Smooth muscle cell (in vitro differentiated cells): ENCODE data around the gene RAD51B. TPM values are rescaled to one million over a fixed set of nuclear protein-coding genes. Genes with fewer than 3 reads are reported as not detected.

Source experiments
- DNase-seq: peaks from one replicate; lab custom pipeline; 2025; ENCODE audit not compliant: unreplicated experiment; lab: John Stamatoyannopoulos, UW
- H2AFZ ChIP-seq: fragments of 200-600 bp; sonication (generic); 2 replicates; pipeline ENCODE4 v1.6.0; 2016; ENCODE audit warnings: antibody characterized with exemption, low read depth, mild to moderate bottlenecking
- H3F3A ChIP-seq: fragments of 200-600 bp; sonication (generic); 2 replicates; pipeline ENCODE4 v1.6.0; 2017; ENCODE audit warnings: antibody characterized with exemption, low read depth
- H3K27ac ChIP-seq: fragments of 200-600 bp; sonication (generic); 2 replicates; pipeline ENCODE4 v1.5.1; 2016; ENCODE audit warnings: low read depth, mild to moderate bottlenecking
- H3K27me3 ChIP-seq: fragments of 200-600 bp; sonication (generic); 2 replicates; pipeline ENCODE4 v1.6.1; 2016; ENCODE audit warnings: low read depth, mild to moderate bottlenecking
- H3K36me3 ChIP-seq: fragments of 200-600 bp; sonication (generic); 2 replicates; pipeline ENCODE4 v1.5.1; 2016; ENCODE audit warnings: low read depth
- H3K4me1 ChIP-seq: fragments of 200-600 bp; sonication (generic); 2 replicates; pipeline ENCODE4 v1.5.1; 2016; ENCODE audit warnings: low read depth
- H3K4me2 ChIP-seq: fragments of 200-600 bp; sonication (generic); 2 replicates; pipeline ENCODE4 v1.6.0; 2016; ENCODE audit warnings: mild to moderate bottlenecking
- H3K4me3 ChIP-seq: fragments of 200-600 bp; sonication (generic); 2 replicates; pipeline ENCODE4 v1.5.1; 2016; ENCODE audit warnings: mild to moderate bottlenecking
- H3K79me2 ChIP-seq: fragments of 200-600 bp; sonication (generic); 2 replicates; pipeline ENCODE4 v1.6.0; 2016; ENCODE audit warnings: low read depth, mild to moderate bottlenecking
- H3K9ac ChIP-seq: fragments of 200-600 bp; sonication (generic); 2 replicates; pipeline ENCODE4 v1.6.0; 2016; ENCODE audit warnings: low read depth
- H3K9me3 ChIP-seq: fragments of 200-600 bp; sonication (generic); replicated peaks from 2 replicates; pipeline ENCODE4 v1.5.1; 2016; ENCODE audit warnings: low read depth
- H4K20me1 ChIP-seq: fragments of 200-600 bp; sonication (generic); 2 replicates; pipeline ENCODE4 v1.6.0; 2016; ENCODE audit warnings: low read depth
- WGBS: methylation state at CpG from one replicate; pipeline ENCODE4 v1.1.7; 2016; ENCODE audit warnings: low lambda C conversion rate; 5-methylcytosine and 5-hydroxymethylcytosine counted together
- polyA plus RNA-seq: library from polyadenylated mRNA; unstranded; fragments of >200 nt; fragmentation: Nextera tagmentation; extraction: Ambion mirVana; gene quantifications from 2 replicates; pipeline ENCODE4 v1.2.1, GENCODE V29; 2016
- total RNA-seq: library from RNA; depleted of rRNA; stranded (reverse); fragments of >200 nt; gene quantifications from 2 replicates; pipeline ENCODE4 v1.2.3, GENCODE V29; 2014
- TF ChIP-seq, protein P1 (sequence below): fragments of 200-600 bp; sonication (generic); IDR thresholded peaks from 2 replicates; pipeline ENCODE4 v1.5.1; 2017; ENCODE audit warnings: borderline replicate concordance, mild to moderate bottlenecking, antibody characterized with exemption; ENCODE audit not compliant: insufficient read depth, poor library complexity, severe bottlenecking

RAD51B gene
- total and polyA plus RNA-seq, 2 experiments from 2014 or later: 4.6 to 5.3 TPM

DNA sequence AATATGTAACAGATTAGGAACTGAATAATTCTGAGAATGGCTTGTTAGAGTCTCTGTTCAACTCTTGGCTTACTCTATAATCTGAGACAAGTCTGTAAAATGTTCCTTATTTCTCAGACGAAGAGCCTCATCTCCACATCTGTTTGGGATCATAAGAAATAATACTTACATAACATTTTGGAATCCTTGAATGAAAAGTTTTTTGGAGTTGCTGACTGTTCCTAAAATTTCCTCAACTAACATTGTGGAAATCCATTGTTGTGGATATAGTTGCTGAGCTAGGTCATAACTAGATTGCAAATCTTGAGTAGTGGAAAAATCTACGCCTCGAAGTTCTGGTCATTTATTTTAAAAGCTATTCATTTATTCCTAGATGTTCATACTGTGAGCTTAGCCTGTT, 570.4 kb downstream of the RAD51B start:
- Histone ChIP-seq H3K9ac (no peak overlapping the region), H3F3A (peaks cover 8% of the 10 kb centered on the region), H3K36me3 (no peaks in the 10 kb centered on the region), H3K27me3 (no peaks in the 10 kb centered on the region), H3K4me2 (no peak overlapping the region), H4K20me1 (no peaks in the 10 kb centered on the region), H3K9me3 (no peaks in the 10 kb centered on the region), H3K79me2 (no peaks in the 10 kb centered on the region), H3K4me1 (peaks cover 42% of the 10 kb centered on the region), H3K4me3 (no peak overlapping the region), H3K27ac (no peak overlapping the region), H2AFZ (no peak overlapping the region)
- 89% methylated on average over 3 of the region's 3 CpGs for WGBS
- no peak for DNase-seq
- TF ChIP-seq, protein P1, sequence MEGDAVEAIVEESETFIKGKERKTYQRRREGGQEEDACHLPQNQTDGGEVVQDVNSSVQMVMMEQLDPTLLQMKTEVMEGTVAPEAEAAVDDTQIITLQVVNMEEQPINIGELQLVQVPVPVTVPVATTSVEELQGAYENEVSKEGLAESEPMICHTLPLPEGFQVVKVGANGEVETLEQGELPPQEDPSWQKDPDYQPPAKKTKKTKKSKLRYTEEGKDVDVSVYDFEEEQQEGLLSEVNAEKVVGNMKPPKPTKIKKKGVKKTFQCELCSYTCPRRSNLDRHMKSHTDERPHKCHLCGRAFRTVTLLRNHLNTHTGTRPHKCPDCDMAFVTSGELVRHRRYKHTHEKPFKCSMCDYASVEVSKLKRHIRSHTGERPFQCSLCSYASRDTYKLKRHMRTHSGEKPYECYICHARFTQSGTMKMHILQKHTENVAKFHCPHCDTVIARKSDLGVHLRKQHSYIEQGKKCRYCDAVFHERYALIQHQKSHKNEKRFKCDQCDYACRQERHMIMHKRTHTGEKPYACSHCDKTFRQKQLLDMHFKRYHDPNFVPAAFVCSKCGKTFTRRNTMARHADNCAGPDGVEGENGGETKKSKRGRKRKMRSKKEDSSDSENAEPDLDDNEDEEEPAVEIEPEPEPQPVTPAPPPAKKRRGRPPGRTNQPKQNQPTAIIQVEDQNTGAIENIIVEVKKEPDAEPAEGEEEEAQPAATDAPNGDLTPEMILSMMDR: no peak

GRCh38 chr14:68390741-68391140, 571.2 kb downstream of the RAD51B start:
- no peak overlapping the region for H3K4me3 ChIP-seq
- 94% methylated on average over 2 of the region's 2 CpGs for WGBS
- H3F3A ChIP-seq: peaks cover 8% of the 10 kb centered on the region
- H3K27me3 ChIP-seq: no peaks in the 10 kb centered on the region
- H3K36me3 ChIP-seq: no peaks in the 10 kb centered on the region
- TF ChIP-seq, protein P1: no peak
- no peaks in the 10 kb centered on the region for H3K9me3 ChIP-seq
- no peak overlapping the region for H3K4me2 ChIP-seq
- H3K27ac ChIP-seq: no peak overlapping the region
- no peaks in the 10 kb centered on the region for H4K20me1 ChIP-seq
- H3K9ac ChIP-seq: no peak overlapping the region
- no peak overlapping the region for H2AFZ ChIP-seq
- H3K79me2 ChIP-seq: no peaks in the 10 kb centered on the region
- DNase-seq: no peak
- H3K4me1 ChIP-seq: peaks cover 49% of the 10 kb centered on the region

DNA sequence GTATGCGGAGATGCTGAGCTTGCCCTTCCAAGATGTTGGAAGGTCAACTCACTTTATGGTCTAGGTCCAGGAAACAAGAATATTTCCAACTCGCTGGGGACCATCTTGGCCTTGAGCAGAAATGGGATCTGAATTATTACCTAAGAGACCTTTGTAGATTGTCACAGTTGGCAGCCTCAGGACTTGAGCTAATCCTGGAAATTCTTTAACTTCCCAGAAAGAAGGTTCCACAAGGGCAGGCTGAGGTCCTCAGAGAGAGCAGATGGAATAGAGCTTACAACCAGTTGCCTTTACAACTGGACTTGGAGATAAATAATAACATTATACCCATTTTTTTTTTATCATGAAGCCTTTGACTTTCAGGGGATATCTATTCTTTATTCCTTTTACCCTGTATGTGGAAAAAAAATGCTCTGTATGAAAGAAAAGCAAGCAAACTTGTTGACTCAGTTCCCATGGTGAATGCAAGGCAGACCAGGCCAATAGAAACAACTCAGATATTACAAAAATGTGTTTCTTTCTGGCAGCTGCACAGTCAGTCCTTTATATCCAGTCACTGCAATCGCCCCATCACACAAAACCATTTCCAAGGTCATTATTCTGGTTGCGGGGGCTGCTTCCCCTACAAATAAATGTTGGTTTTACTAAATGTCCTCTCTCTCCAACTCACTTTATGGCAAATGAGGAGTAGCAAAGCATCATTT, 571.9 kb downstream of the RAD51B start:
- H3F3A ChIP-seq: peaks cover 8% of the 10 kb centered on the region
- H2AFZ ChIP-seq: no peak overlapping the region
- no peaks in the 10 kb centered on the region for H3K9me3 ChIP-seq
- H3K27ac ChIP-seq: peak overlapping the region; percentile 8
- no peak overlapping the region for H3K9ac ChIP-seq
- WGBS: 93% methylated on average over 4 of the region's 4 CpGs
- no peak overlapping the region for H3K4me2 ChIP-seq
- H4K20me1 ChIP-seq: no peaks in the 10 kb centered on the region
- H3K27me3 ChIP-seq: no peaks in the 10 kb centered on the region
- H3K79me2 ChIP-seq: no peaks in the 10 kb centered on the region
- TF ChIP-seq, protein P1: no peak
- H3K4me3 ChIP-seq: no peak overlapping the region
- H3K4me1 ChIP-seq: peaks cover 55% of the 10 kb centered on the region
- DNase-seq: no peak
- no peaks in the 10 kb centered on the region for H3K36me3 ChIP-seq
